ENCODE results near the gene NRXN3.

DNA sequence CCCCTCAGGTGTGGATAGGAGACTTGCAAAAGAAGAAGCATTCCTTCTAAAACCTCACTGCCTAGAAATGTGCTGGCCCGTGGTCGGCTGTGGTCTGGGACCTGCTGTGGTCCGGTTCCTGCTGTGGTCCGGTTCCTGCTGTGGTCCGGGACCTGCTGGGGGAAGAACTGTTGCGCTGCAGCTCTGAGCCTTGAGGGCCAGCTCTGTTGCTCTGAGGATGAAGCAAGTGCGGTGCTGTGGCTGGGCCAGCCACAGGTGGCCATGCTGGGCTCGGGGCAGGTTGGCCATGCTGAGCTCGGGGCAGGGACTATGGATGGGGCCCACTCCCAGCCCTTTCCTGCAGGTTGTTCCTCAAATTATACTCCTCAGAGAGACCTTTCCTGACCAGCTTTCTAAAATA, 5.2 kb downstream of the NRXN3 start:
- TF ChIP-seq CTCF (optimal IDR thresholded peaks at IDR 0.05 in 1 of 3, IDR thresholded peaks at IDR 0.05 in 1 of 3, conservative IDR thresholded peaks at IDR 0.05 in 1 of 3; ENCODE audit: extremely low read depth in 1 of 3, insufficient read depth in 2 of 3, low read length in 3 of 3) (no peak), EZH2 (IDR thresholded peaks at IDR 0.05; ENCODE audit: low read length) (no peak)
